Hepatic stellate cell (primary cell): ENCODE measurements around the gene PCNP.
"Not testable (repeated sequence)": the region's sequence is repeated elsewhere in the genome, so short reads cannot be mapped to it uniquely, and the experiment has no call there.

ENCODE experiments used
- DNase-seq: peaks from one replicate; pipeline ENCODE4 v3.0.0; 2011; ENCODE audit warnings: low spot score

The PCNP gene, protein sequence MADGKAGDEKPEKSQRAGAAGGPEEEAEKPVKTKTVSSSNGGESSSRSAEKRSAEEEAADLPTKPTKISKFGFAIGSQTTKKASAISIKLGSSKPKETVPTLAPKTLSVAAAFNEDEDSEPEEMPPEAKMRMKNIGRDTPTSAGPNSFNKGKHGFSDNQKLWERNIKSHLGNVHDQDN

DNA sequence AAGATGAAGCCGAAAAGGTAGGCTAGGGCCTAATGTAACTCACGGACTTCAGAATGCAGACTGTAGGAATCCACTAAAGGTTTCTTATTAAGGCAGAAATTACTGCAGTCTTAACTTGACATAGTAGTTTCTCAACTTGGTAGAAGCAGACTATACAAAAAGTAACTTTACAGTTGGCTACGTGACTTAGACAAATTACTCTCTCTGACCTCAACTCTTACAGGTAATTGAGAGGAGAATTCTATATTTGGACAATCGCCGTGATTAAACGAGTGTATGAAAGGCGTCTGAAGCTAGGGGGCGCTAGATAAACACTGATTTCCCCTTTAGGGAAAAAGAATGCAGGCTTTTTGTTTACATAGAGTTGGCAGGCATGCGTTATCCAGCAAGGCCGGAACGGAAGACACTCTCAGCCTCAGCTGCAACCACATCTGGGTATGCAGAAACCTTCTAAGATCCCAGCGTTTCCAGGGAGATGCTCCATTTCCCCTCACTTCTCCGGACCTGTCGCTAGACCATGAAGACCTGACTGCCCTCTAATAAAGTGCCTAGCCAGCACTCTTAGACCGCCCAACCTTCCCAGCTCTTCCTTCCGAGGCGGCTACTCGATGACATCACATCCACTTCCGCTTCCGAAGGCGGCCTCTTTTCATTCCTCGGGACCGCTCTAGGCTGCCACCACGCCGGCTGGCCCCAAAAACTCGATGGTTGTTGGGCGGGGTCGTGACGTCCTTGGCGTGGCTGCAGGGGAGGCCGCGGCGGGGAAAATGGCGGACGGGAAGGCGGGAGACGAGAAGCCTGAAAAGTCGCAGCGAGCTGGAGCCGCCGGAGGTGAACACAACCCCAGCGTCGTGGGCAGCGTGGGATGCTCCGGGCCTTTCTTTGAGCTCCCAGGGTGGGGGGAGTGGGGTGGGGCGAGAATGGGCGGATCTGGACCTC, at the start of gene PCNP:
PCNP (plus strand) TSS at position 732 of the 939 bp plus-strand sequence; CDS start at position 768, 36 bp downstream.
- DNase-seq = peak; percentile 90

DNA sequence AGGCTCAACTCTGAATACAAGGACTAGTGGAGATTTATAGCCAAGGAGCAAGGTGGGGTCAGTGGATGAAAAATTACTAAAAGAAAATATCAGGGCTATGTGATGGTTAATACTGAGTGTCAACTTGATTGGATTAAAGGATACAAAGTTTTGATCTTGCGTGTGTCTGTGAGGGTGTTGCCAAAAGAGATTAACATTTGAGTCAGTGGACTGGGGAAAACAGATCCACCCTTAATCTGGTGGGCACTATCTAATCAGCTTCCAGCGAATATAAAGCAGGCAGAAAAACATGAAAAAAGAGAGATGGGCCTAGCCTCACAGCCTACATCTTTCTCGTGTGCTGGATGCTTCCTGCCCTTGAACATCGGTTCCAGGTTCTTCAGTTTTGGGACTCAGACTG, 46.5 kb upstream of the PCNP start:
- DNase-seq = no peak

DNA sequence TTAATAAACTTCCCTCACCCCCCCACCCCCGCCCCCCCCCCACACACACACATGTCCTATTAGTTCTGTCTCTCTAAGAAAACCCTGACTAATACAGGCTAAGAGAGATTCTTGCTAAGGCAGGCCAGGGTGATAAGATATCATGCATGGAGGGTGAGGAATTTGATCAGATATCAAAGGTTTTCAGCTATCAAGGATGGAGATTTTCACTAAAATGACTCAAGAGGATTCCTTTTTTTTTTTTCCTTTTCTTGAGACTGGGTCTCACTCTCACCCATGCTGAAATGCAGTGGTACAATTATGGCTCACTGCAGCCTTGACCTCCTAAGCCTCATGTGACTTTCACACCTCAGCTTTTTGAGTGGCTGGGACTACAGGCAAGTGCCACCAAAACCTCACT, 46.1 kb upstream of the PCNP start:
- no peak for DNase-seq

DNA sequence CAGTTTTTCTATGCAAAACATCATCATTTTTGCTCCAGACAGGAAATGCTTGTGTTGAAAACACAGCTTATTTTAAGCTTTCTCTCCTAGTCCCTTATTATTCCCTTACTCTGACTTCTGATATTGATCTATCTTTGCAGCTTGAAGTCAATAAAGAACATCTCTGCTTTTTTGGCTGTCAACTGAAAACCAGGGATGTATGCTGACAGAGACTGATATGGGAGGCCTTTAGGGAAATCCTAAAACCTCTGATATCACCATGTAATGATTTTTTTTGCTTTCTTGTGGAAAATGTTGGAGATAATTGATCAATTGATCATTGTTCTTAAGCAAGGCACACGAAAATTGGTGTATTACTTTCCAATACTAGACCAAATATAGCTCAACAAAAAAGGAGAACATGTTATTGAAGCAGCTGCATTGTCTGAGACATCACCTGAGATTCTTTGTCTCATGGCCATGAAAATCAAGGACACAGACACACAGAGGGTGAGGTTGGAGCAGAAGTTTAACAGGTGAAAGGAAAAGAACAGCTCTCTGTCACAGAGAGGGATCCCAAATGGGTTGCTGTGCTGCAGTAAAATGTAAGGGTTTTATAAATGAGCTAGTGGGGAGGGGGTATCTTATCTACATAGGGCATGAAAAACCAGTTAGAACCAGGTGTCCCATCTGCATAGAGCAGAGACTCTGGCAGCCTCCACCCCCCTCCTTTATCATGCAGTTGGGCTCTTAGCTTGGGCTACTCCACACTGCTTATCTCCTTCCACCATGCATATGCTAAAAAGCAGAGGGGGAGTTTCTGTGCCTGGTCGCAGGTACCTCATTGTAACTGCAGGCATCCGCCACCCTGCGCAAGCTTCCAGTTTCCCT, 43.9 kb upstream of the PCNP start:
- DNase-seq = no peak

DNA sequence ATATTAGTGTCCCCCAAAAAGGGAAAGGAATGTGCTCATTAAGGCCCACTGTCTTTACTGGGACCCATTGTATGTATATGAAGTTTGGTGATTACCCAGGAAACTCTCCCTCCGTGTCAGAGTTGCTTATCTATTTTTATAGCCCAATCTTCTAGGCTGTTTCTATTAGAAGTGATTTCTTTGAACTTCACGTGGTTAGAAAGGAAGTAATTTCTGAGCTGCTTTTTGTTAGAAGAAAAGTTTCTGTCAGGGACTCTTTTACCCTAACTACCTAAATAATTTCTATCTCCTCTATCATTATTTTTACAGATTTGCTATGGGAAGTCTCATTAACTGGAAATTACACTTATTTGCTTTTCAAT, 43.3 kb upstream of the PCNP start:
- DNase-seq = no peak

DNA sequence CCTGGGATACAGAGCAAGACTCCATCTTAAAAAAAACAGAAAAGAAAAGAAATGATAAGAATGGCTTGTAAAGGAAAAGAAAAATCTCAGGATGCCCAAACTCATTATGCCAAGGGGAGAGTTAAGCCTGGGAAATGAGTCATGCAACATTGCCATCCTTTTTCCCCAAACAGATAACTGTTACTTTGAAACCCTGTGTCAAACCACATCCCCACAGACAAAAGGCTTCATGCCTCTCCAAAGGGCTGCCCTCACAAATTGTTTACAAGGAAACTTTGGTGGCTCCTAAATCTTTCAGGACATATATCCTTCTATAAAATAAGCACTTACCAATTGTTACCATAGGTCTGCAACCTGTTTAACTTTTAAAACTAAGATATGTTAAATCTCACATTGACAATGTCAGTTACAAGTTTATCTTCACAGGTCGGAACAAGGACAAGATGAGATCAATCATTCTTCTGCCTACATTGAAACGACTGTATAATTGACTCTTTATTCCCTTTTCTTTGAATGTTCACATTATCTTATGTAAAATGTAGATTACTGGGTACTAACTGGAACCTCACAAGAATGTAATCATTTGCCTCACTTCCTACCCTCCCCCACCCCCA, 42.4 kb upstream of the PCNP start:
- DNase-seq = no peak

DNA sequence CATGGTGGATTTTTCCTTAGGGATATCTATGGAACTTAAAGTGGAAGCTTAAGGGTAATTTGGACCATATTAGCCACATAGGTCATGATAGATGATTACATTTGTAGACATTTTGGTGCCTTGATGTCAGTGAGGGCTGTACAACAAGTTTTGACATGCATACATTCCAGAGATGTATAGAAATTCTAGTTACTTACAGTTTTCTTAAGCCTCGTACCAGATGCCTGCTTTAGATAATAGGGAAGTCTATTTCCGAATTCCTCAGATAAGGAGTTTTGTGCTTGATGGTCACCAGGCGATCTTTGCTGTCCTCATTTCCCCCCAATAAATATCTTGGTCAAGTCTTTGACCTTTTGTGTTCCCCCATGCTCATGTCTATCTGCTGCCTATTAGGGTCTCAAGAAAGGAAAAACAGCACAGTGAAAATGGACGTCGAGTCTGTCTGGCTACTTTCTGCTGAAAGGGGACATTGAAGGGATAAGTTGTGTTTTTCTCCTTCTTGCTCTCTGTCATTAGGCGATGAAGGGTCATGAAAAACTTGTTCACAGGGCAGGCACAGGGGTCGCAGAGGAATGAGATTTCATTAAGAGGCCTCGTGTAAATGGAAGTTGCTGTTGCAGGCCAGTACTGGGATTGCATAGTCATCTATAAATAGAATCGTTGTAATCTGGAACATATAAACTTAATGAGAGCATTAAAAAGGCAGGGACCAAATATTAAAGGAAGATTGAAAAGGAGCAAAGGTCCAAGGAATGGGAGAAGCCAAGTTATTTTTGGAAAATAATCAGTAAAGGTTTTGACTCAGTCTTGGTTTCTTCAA, 41.0 kb upstream of the PCNP start:
- DNase-seq = no peak

DNA sequence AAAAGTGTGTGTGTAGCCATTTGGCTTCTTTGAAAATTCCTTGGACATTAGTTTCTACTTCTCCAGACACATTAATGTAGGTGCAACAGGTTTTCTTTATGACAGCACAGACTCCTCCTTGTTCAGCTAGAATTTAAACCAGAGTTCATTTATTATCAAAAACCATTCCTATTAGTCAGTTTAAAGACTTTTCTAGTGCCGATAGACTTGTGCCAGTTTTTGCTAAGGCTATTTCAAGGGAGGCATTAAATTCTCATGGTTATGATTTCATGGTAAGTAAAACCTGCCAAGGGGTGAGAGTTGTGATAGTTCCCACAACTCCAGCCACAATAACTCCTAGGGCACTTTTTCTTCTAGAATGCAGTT, 40.4 kb upstream of the PCNP start:
- DNase-seq = no peak

DNA sequence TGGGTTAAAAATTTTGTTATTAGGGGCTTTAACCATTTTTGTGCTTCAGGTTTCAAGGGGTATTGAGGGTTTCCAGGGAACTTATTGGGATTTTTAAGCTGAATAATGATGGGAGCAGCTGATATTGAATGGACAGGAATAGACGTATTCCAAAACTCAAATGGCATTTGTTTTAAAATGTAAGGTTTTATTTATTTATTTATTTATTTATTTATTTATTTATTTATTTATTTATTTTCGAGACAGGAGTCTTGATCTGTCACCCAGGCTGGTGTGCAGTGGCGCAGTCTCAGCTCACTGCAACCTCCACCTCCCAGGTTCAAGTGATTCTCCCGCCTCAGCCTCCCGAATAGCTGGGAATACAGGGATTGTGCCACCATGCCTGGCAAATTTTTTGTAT, 38.8 kb upstream of the PCNP start:
- no peak for DNase-seq

DNA sequence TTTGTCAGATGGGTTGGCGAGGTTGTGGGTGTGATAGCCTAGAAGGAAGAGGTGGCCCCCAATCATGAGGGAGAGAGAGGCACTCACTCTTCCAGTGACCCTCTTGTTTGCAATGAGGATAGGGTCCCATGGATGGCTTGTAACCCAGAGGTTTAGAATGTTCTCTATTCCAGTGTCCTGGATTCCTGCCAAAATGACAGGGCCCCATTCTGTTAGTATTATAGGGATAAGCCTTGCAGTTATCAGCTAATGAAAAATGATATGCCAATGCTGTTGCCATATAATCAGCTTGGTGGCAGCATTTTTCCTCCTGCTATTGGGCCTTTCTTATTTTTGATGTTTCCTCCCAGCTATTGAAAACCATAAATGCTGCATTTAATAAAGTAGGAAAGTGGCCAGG, 37.7 kb upstream of the PCNP start:
- DNase-seq = no peak

DNA sequence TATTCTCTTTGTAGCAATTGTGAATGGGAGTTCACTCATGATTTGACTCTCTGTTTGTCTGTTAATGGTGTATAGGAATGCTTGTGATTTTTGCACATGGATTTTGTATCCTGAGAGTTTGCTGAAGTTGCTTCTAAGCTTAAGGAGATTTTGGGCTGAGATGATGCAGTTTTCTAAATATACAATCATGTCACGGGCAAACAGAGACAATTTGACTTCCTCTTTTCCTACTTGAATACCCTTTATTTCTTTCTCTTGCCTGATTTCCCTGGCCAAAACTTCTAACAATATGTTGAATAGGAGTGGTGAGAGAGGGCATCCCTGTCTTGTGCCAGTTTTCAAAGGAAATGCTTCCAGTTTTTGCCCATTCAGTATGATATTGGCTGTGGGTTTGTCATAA, 37.0 kb upstream of the PCNP start:
- DNase-seq = not testable (repeated sequence)

DNA sequence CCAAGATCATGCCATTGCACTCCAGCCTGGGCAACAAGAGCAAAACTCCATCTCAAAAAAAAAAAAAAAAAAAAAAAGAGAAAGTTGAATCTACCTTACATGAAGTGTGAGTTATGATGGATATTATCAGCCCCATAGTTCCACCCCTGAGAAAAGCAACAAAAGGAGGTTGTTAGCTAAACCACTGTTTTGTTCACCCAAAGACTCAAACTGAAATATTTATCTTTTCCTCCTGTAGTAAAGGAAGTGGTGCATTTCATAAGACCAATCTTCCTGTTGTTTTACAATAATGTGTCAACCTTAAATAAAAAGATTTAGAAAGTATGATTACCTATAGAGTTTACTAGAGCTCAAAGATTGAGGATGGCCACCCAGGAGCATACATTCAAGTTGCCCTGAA, 31.0 kb upstream of the PCNP start:
- no peak for DNase-seq

DNA sequence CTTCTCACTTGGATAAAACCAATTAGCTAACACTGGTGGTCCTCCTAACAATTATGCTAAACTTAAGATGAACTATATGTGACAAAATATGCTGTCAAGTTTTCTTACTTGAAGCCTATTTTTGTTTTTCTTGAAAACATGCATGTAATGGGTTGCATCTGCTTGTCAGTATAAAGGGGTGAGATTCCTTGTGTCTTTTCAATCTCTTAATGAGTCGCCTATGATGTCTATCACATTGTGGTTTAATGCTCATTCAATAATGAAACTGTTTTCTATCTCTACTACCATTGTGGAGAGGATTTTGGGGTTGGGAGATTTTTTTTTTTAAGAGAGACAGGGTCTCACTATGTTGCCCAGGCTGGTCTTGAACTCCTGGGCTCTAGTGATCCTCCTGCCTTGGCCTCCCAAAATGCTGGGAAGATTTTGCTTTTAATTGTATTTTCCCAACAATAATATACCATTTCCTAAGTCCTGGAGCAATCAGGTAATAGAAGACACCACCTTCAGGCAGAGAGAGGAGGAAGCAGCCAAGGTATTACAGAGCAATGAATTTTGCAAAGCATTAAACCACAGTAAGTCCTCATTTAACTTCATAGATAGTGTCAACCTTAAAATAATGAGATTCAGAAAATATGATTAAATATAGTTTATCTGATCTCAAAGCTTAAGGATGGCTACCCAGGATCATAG, 29.7 kb upstream of the PCNP start:
- no peak for DNase-seq

DNA sequence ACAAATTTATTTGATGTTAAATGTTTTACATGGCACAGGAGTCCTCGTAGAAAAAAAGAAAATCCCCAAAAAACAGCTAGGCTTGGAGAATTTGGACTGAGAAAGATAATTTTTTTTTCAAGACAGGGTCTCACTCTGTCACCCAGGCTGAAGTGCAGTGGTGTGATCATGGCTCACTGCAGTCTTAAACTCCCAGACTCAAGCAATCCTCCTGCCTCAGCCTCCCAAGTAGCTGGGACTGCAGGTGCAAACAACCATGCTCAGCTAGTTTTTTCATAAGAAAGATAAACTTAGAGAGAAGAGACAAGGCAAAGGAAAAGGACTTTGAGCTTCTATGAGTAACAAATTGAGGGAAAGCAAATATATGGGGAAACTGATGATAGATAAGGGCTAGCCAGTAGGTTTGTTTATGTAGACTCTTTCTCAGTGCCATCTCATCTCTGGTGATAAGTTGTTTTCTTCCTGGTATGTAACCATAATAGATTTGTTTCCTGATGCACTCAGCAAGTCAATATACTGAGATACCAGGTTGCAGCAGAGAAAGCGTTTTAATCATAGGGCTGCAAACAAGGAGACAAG, 25.4 kb upstream of the PCNP start:
- no peak for DNase-seq

DNA sequence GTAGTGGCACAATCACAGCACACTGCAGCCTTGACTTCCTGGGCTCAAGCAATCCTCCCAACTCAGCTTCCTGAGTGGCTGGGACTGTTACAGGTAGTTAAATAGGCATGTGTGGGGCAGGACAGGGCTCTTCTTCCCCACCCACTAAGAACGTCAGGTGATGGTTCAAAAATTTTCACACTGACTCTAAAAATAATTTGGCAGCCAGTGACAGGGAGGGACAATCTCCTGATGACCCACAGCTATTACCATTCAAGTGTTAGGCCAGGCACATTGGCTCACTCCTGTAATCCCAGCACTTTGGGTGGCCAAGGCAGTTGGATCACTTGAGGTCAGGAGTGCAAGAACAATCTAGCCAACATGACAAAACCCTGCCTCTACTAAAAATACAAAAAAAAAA, 24.5 kb upstream of the PCNP start:
- no peak for DNase-seq

DNA sequence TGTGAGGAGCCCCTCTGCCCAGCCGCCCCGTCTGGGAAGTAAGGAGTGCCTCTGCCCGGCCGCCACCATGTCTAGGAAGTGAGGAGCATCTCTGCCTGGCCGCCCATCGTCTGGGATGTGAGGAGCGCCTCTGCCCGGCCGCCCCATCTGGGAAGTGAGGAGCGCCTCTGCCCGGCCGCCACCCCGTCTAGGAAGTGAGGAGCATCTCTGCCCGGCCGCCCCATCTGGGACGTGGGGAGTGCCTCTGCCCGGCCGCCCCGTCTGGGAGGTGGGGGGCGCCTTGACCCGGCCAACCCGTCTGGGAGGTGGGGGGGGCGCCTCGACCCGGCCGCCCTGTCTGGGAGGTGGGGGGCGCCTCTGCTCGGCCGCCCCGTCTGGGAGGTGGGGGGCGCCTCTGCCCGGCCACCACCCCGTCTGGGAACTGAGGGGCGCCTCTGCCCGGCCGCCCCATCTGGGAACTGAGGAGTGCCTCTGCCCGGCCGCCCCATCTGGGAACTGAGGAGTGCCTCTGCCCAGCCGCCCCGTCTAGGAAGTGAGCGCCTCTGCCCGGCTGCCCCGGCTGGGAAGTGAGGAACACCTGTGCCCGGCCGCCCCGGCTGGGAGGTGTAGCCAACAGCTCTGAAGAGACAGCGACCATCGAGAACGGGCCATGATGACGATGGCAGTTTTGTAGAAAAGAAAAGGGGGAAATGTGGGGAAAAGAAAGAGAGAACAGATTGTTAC, 22.5 kb upstream of the PCNP start:
- DNase-seq = not testable (repeated sequence)

DNA sequence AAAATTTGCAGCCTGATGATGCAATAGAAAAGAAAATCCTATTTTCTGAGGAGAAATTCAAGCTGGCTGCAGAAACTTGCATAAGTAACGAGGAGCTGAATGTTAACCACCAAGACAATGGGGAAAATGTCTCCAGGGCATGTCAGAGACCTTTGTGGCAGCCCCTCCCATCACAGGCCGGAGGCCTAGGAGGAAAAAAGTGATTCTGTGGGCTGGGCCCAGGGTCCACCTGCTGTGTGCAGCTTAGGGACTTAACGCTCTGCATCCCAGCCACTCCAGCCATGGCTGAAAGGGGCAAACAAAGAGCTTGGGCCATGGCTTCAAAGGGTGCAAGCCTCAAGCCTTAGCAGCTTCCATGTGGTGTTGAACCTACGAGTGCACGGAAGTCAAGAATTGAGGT, 20.6 kb upstream of the PCNP start:
- DNase-seq = not testable (repeated sequence)

DNA sequence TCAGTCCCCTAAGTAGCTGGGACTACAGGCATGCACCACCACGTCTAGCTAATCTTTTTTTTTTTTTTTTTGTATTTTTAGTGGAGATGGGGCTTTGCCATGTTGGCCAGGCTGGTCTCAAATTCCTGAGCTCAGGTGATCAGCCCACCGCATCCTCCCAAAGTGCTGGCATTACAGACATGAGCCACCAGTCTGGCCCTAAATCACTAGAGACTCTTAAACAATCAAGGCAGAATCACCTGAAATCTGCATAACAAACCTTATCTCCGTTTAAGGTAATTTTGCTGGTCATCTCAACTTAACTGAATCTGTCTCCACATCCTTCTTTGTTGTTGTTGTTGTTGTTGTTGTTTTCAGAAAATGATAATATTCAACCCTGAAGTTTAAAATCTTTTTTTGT, 17.9 kb upstream of the PCNP start:
- no peak for DNase-seq

DNA sequence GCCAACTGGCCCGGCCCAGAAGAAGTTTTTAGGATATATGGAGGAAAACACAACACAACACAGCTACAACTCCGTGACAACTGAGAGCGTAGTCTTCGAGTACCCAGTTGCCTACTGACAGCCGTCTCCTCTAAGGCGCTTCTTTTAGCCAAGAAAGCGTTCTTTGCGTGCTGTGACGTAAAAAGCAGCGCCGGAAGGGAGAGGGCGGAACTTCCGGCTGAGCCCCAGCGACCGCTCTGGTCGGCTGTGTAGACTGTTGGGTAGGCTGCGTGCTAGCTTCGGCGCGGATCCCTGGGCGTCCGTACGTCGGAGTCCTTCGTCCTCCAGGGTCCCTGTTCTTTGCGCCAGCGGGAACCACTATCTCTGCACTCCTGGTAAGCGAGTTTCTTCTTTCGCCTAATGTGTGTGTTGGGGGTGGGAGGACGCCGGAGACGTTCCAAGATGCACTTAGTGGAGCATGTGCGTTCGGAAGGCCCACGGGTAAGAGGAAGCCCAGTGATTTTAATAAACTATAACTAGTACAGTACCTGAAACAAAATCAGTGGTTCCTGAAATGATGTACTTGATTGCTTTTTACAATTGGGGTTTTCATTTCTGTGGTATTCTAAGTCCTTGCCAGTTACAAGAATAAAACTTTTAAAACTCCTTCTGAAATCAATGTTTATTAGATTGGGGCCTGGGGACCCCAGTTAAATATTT, 12.2 kb upstream of the PCNP start, which contains the start of gene TRMT10C:
TRMT10C (plus strand) TSS at position 239 of the 699 bp plus-strand sequence. CDS start 2,914 bp downstream, outside the sequence.
- peak; percentile 90 for DNase-seq
